ENCODE results near the gene HIBCH. TPM values are rescaled to one million over a fixed set of nuclear protein-coding genes. Genes with fewer than 3 reads are reported as not detected.

Gene HIBCH
- total and polyA plus RNA-seq, 2 of the 13 experiments (the other 11 are each of a cell fraction or from before 2014, with no cell fraction given) = 18.8 to 49.5 TPM

DNA sequence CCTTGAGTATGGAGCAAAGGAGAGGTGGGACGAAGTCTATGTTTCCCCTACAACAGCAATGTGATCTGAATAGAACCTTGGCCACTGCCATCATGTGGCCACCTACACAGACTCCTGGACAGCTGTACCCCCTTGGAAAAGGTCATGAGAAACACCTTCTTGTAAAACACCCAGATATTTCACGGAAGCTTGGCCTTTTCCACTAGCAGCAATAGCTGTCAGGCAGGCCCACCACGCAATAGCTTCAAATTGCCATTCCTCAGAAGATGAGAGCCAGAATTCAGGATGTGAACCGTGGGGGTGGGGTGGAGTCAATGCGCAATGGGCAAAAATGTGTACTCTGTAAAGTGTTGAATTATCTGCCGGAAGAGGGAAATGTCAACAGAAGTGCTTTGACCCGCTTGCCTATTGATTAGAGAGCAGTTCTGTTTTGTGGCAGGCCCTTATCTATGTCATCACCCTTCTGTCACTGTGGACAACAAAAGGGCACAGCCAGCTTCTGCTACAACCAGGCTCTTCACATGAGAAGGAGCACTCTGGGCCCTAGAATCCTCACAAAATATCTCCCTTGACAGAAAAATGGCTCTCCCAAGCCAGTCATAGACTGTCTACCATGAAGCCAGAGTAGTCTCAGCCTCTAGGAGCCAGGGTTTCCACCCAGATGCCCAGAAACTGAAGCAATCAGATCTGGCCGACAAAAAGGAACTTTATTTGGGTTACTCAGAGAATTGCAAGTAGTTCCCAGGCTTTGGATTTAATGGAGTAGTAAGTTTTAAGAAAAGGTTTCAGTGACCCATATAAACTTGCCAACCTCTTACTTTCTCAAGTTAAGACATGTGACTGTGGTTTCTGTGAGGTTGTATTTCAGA, 33.3 kb upstream of the HIBCH start (continued):
- TF ChIP-seq, protein P1, sequence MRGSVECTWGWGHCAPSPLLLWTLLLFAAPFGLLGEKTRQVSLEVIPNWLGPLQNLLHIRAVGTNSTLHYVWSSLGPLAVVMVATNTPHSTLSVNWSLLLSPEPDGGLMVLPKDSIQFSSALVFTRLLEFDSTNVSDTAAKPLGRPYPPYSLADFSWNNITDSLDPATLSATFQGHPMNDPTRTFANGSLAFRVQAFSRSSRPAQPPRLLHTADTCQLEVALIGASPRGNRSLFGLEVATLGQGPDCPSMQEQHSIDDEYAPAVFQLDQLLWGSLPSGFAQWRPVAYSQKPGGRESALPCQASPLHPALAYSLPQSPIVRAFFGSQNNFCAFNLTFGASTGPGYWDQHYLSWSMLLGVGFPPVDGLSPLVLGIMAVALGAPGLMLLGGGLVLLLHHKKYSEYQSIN (CRISPR knock-in tag; IDR thresholded peaks at IDR 0.05; ENCODE audit: borderline replicate concordance) = no peak
- TF ChIP-seq, protein P2, sequence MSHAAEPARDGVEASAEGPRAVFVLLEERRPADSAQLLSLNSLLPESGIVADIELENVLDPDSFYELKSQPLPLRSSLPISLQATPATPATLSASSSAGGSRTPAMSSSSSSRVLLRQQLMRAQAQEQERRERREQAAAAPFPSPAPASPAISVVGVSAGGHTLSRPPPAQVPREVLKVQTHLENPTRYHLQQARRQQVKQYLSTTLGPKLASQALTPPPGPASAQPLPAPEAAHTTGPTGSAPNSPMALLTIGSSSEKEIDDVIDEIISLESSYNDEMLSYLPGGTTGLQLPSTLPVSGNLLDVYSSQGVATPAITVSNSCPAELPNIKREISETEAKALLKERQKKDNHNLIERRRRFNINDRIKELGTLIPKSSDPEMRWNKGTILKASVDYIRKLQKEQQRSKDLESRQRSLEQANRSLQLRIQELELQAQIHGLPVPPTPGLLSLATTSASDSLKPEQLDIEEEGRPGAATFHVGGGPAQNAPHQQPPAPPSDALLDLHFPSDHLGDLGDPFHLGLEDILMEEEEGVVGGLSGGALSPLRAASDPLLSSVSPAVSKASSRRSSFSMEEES (CRISPR knock-in tag; IDR thresholded peaks at IDR 0.05) = peak; percentile 87
- peak; percentile 100 for TF ChIP-seq TBX2 (CRISPR knock-in tag; IDR thresholded peaks at IDR 0.05; ENCODE audit: borderline replicate concordance)
- TF ChIP-seq SSRP1 (CRISPR knock-in tag; IDR thresholded peaks at IDR 0.05) = peak; percentile 96; the same call in 1 of the 2 replicates
- peak; percentile 29; the same call in 1 of the 2 replicates for TF ChIP-seq ZNF557 (CRISPR knock-in tag; IDR thresholded peaks at IDR 0.05)
- 0 out of 2 replicates have a peak, but pooled peaks have one; percentile 30 for TF ChIP-seq NFATC3 (CRISPR knock-in tag; IDR thresholded peaks at IDR 0.05)
- peak; percentile 28; the same call in 1 of the 2 replicates for TF ChIP-seq ZNF83 (CRISPR knock-in tag; IDR thresholded peaks at IDR 0.05; ENCODE audit: borderline replicate concordance)
- peak; percentile 88; the same call in 1 of the 2 replicates for TF ChIP-seq ZNF451 (CRISPR knock-in tag; IDR thresholded peaks at IDR 0.05)
- TF ChIP-seq SP2 (CRISPR knock-in tag; IDR thresholded peaks at IDR 0.05) = no peak
- peak; percentile 28 for TF ChIP-seq YY1 (IDR thresholded peaks at IDR 0.05; ENCODE audit: insufficient read depth, insufficient replicate concordance, low read depth, low read length)
- no peak for TF ChIP-seq AGO1 (IDR thresholded peaks at IDR 0.05; ENCODE audit: low read depth, low read length, poor library complexity, severe bottlenecking)
- TF ChIP-seq, protein P3, sequence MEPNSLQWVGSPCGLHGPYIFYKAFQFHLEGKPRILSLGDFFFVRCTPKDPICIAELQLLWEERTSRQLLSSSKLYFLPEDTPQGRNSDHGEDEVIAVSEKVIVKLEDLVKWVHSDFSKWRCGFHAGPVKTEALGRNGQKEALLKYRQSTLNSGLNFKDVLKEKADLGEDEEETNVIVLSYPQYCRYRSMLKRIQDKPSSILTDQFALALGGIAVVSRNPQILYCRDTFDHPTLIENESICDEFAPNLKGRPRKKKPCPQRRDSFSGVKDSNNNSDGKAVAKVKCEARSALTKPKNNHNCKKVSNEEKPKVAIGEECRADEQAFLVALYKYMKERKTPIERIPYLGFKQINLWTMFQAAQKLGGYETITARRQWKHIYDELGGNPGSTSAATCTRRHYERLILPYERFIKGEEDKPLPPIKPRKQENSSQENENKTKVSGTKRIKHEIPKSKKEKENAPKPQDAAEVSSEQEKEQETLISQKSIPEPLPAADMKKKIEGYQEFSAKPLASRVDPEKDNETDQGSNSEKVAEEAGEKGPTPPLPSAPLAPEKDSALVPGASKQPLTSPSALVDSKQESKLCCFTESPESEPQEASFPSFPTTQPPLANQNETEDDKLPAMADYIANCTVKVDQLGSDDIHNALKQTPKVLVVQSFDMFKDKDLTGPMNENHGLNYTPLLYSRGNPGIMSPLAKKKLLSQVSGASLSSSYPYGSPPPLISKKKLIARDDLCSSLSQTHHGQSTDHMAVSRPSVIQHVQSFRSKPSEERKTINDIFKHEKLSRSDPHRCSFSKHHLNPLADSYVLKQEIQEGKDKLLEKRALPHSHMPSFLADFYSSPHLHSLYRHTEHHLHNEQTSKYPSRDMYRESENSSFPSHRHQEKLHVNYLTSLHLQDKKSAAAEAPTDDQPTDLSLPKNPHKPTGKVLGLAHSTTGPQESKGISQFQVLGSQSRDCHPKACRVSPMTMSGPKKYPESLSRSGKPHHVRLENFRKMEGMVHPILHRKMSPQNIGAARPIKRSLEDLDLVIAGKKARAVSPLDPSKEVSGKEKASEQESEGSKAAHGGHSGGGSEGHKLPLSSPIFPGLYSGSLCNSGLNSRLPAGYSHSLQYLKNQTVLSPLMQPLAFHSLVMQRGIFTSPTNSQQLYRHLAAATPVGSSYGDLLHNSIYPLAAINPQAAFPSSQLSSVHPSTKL (CRISPR knock-in tag; IDR thresholded peaks at IDR 0.05) = peak; percentile 100
- TF ChIP-seq ZSCAN21 (CRISPR knock-in tag; IDR thresholded peaks at IDR 0.05; ENCODE audit: borderline replicate concordance) = peak; percentile 94
- TF ChIP-seq ZNF558 (CRISPR knock-in tag; IDR thresholded peaks at IDR 0.05; ENCODE audit: borderline replicate concordance) = peak; percentile 65; the same call in 1 of the 2 replicates
- TF ChIP-seq, protein P4, sequence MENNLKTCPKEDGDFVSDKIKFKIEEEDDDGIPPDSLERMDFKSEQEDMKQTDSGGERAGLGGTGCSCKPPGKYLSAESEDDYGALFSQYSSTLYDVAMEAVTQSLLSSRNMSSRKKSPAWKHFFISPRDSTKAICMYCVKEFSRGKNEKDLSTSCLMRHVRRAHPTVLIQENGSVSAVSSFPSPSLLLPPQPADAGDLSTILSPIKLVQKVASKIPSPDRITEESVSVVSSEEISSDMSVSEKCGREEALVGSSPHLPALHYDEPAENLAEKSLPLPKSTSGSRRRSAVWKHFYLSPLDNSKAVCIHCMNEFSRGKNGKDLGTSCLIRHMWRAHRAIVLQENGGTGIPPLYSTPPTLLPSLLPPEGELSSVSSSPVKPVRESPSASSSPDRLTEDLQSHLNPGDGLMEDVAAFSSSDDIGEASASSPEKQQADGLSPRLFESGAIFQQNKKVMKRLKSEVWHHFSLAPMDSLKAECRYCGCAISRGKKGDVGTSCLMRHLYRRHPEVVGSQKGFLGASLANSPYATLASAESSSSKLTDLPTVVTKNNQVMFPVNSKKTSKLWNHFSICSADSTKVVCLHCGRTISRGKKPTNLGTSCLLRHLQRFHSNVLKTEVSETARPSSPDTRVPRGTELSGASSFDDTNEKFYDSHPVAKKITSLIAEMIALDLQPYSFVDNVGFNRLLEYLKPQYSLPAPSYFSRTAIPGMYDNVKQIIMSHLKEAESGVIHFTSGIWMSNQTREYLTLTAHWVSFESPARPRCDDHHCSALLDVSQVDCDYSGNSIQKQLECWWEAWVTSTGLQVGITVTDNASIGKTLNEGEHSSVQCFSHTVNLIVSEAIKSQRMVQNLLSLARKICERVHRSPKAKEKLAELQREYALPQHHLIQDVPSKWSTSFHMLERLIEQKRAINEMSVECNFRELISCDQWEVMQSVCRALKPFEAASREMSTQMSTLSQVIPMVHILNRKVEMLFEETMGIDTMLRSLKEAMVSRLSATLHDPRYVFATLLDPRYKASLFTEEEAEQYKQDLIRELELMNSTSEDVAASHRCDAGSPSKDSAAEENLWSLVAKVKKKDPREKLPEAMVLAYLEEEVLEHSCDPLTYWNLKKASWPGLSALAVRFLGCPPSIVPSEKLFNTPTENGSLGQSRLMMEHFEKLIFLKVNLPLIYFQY (CRISPR knock-in tag; IDR thresholded peaks at IDR 0.05; ENCODE audit: borderline replicate concordance) = peak; percentile 97
- TF ChIP-seq ARNT2 (CRISPR knock-in tag; IDR thresholded peaks at IDR 0.05; ENCODE audit: low read depth) = peak; percentile 89
- TF ChIP-seq ZNF883 (CRISPR knock-in tag; IDR thresholded peaks at IDR 0.05; ENCODE audit: not compliant biosample characterization) = peak; percentile 46
